GM18498 (cell line): ENCODE results near the gene ZNF394.

Experiments
- ATAC-seq: cut with Tn5 transposase; IDR thresholded peaks from one replicate; pipeline ENCODE4 v1.9.1; 2021; ENCODE audit warnings: mild to moderate bottlenecking, moderate library complexity; ENCODE audit not compliant: unreplicated experiment

Gene ZNF394

DNA sequence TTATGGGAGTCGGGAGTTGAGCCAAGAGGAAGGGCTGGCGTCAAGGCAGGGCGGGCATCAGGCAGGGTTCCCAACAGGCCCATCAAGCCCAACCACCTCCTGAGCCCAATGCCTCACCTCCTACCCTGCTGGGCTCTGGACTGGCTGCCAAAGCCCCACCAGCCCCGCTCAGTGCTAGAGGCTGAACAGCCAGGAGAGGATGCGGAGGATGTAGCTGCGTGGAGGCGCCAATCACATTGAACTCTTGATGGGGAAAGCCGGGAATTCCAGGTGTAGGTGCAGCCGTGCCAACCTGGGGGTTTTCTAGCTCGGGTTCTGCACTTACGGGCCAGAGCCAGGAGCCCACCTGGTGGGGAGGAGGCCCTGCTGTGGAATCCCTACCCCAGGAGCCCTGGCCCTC lies 47.0 kb downstream of the ZNF394 start:
- ATAC-seq, result no peak

- ATAC-seq, result no peak
Measured at GRCh38 chr7:99452541-99452940, 47.5 kb downstream of the ZNF394 start.

DNA sequence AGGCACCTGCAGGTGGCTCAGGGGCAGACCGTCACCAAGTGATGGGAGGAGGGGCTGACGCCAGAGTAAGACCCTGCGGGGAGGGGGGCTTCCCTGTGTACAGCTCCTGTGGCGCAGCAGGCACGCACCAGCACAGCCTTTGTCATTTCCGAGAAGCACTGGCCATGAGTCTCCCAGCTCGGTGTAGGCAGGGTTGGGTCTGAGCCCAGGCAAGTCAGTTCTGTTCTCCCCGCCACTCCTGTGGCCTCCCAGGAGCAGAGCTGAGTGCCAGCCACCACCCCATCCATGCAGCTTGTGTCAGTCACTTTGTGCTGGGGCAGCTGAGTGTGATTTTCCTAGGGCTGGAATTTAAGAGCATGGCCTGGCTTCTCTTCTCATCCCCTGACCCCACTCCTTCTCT lies 48.1 kb downstream of the ZNF394 start:
- ATAC-seq, result no peak

DNA sequence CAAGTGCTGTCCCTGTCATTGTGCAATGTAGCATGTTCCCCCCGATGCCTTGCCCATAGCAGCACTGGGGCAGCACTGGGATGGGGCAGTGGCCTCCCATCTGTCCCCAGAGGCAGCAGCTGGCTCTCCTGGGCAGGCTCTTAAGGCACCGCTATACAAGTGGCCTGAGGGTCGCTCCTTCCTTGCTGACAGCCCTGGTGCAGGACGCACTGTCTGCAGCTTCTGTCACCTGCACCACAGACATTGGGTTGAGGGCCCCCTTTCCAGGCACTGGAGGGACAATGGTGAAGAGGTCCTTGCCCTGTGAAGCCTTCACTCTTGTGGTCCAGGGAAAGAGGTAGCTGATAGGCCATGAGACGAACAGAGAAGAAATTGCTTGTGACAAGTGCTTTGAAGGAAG lies 50.8 kb downstream of the ZNF394 start:
- ATAC-seq, result no peak

DNA sequence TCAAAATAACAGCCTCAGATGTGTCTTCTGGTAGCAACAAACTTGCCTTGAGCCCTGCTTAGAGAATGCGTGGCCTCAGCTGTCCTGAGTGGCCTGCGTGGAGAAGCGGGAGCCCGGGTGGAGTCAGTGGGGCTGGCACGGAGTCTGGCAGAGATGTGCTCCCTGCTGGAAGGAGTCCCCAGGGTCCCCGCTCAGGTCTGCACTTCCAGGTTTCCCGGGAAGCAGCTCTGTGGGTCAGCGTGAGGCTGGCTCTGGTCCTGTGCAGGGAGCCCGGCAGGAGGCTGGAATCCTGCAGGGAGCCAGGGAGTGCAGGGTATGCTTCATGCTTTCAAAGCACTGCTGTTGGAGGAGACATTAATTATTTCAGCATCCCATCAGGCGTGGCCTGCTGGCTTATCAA lies 51.2 kb downstream of the ZNF394 start:
- no peak for ATAC-seq

DNA sequence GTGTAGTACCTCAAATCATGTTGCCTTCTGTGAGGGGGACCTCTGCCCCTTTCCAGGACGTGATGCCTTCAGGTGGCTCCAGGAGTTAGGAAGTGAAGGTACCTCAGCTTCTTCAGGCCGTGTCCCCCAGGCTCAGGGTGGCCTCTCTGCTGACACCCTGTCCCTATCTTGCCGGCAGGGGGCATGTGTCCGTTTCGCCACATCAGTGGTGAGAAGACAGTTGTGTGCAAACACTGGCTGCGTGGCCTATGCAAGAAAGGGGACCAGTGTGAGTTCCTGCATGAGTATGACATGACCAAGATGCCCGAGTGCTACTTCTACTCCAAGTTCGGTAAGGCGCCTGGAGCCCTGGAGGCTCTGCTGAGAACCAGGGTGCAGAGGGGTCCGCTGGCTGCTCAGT lies 52.1 kb downstream of the ZNF394 start:
- ATAC-seq, result no peak

GRCh38 chr7:99446096-99446495 lies 54.0 kb downstream of the ZNF394 start:
- ATAC-seq, result no peak
